Mucosa of gallbladder (tissue), 1 donor: ENCODE results near the gene LARGE1. TPM values are rescaled to one million over a fixed set of nuclear protein-coding genes. Genes with fewer than 3 reads are reported as not detected.

Experiments used
- DNase-seq: peaks from one replicate; pipeline ENCODE4 v3.0.0-alpha.2; 2020; ENCODE audit warnings: low spot score
- total RNA-seq: library from RNA; stranded (reverse); gene quantifications from one replicate; pipeline ENCODE4 v1.2.1, GENCODE V29; 2021
- donor health status: DM: no; HTN: no; CAD: no.

LARGE1 gene
- total RNA-seq, 1 donor from 2014 or later, result 65.6 TPM

DNA sequence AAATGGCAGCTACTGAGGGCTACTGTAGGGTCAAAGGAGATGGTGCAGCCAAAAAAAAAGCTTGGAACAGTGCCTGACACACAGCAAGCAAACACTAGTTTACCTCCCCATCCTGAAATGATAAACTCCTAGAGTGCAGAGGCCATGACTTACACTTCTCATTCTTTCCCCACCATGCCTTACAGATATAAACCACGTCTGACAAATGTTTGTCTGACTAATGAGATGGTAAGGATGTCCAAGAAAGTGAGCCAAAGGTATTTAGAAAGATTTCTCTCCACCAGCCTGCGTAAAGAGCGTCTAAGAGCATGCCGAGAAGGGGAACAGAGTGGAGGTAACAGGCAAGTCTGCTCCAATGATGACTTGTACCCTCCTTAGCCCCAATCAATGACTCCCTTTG lies 99.0 kb downstream of the LARGE1 start:
- DNase-seq, result no peak

- DNase-seq, result no peak
These were observed 100.5 kb downstream of the LARGE1 start for GRCh38 chr22:33819743-33820142.

GRCh38 chr22:33817512-33818127 lies 102.7 kb downstream of the LARGE1 start:
- DNase-seq, result no peak

GRCh38 chr22:33812360-33812977 lies 107.8 kb downstream of the LARGE1 start:
- DNase-seq, result no peak

- peak; percentile 71 for DNase-seq
These were observed 108.6 kb downstream of the LARGE1 start for GRCh38 chr22:33811686-33812085.

GRCh38 chr22:33811208-33811607 lies 109.1 kb downstream of the LARGE1 start:
- DNase-seq, result no peak

GRCh38 chr22:33807470-33807869 lies 112.8 kb downstream of the LARGE1 start:
- DNase-seq, result no peak

DNA sequence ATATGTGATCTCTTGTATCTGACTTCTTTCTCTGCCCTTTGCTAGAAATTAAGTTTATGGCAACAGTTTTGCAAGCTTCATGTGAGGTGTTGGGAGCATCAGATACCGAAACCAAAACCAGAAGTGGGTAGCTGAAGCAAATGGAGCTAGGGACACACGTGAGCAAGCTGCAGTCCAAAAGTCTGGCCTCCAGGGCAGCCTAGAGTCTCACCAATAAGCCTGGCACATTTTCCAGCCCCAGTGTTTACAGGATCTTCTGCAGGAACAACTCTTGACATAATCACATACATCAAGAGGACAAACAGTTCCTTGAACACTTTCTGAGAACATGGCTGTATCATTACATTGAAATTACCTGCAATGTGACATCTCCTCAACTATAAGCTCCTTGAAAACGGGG lies 114.1 kb downstream of the LARGE1 start:
- no peak for DNase-seq

DNA sequence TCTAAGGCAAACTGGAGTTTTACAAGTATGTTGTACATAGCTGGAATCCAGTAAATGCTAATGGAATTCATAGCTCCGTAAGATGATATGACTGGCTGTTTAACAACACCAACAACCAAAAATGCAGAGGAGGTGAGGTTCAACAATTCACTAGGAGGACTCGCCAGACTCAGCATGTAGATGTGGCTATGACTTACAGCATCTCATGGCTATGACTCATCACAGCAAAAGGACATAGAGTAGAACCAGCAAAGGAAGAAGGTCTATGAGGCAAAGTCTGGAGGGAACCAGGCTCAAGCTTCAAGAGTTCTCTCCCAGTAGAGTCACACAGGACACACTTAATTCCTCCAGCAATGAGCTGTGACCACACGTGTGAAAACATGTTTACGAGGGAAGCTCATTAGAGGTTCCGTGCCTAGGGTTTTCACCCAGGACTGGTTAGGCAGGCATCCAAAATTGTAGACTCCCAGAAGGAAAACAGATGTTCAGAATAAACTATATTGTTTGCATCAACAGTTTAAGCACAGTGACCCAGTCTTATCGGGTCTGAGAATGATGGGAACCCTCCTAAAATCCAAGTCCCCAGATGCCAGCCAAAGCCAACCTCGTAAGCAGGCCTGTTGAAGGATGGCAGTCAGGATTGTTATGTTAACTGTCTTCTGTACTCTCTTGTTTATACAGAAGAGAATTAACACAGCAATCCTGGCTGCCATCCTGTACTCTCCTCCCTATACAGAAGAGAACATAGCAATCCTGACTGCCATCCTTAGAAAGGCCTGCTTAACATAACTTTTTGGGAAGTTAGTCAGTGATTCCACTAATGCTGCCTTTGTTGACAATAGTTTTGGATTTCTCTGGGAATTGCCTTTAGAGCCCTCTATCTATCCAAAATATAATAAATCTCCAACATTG lies 116.6 kb downstream of the LARGE1 start:
- peak; percentile 18 for DNase-seq

GRCh38 chr22:33798401-33798800 lies 121.9 kb downstream of the LARGE1 start:
- no peak for DNase-seq

- DNase-seq, result no peak
These were observed 123.8 kb downstream of the LARGE1 start for GRCh38 chr22:33796494-33796893.

GRCh38 chr22:33793475-33793874 lies 126.8 kb downstream of the LARGE1 start:
- DNase-seq, result no peak

DNA sequence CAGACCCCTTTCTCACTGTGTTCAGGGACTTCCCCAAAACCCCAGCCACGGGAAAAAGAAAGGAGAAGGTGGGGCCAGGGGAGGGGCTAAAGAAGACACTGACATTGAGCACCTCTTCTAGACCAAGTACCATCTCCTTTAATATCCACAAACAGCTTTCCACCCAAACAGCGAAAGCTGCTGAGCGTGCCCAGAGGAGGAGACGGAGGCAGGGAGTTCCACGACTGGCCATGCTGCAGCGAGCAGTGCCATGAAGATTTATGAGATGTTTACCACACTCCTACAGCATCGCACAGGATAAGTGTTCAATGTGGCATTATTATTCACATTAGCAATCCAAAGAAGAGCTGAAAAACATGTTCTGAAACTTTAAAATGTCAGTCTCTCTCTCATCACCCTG lies 127.4 kb downstream of the LARGE1 start:
- DNase-seq, result no peak

DNA sequence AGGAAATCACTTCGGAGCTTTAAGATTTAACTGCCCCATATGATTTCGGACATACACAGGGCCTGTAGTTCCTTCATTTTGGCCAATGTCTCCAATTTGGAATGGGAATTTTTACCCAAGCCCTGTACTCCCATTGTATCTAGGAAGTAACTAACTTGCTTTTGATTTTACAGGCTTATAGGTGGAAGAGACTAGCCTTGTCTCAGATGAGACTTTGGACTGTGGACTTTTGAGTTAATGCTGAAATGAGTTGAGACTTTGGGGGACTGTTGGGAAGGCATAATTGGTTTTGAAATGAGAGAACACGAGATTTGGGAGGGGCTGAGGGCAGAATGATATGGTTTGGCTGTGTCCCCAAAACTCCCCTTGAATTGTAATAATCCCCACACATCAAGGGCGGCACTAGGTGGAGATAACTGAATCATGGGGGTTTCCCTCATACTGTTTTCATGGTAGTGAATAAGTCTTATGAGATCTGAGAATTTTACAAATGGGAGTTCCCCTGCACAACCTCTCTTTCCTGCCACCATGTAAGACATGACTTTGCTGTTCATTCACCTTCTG lies 130.5 kb downstream of the LARGE1 start:
- no peak for DNase-seq

GRCh38 chr22:33788927-33789326 lies 131.3 kb downstream of the LARGE1 start:
- DNase-seq, result no peak

DNA sequence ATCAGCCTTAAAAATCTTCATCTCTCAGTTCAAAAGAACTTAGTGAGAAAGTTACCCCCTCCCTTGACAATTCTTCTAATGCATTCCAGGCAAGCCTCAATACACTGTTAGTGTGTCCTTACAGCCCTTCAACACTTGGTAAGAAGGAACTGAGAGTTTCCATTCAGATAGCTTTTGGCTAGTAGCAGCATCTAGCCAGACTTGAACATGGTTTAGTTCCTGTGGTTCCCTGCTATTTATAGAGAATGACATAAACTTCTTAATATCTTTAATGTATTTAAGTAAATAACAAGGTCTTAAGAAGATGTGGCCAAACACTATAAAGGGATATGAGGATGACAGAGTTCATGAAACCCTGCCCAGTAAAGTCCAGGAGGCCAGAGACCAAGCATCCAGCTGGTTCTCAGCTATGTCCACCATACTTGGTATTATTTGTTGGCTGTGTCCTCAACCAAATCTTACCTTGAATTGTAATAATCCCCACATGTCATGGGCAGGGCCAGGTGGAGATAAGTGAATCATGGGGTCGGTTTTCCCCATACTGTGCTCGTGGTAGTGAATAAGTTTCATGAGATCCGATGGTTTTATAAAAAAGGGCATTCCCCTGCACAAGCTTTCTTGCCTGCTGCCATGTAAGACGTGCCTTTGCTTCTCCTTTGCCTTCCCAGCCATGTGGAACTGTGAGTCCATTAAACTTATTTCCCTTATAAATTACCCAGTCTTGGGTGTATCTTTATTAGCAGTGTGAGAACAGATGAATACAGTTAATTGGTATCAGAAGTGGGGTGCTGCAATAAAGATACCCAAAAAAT lies 132.4 kb downstream of the LARGE1 start:
- no peak for DNase-seq

GRCh38 chr22:33786149-33786548 lies 134.1 kb downstream of the LARGE1 start:
- DNase-seq, result no peak

GRCh38 chr22:33785283-33785968 lies 134.8 kb downstream of the LARGE1 start:
- no peak for DNase-seq

GRCh38 chr22:33781411-33781810 lies 138.9 kb downstream of the LARGE1 start:
- peak; percentile 16 for DNase-seq

DNA sequence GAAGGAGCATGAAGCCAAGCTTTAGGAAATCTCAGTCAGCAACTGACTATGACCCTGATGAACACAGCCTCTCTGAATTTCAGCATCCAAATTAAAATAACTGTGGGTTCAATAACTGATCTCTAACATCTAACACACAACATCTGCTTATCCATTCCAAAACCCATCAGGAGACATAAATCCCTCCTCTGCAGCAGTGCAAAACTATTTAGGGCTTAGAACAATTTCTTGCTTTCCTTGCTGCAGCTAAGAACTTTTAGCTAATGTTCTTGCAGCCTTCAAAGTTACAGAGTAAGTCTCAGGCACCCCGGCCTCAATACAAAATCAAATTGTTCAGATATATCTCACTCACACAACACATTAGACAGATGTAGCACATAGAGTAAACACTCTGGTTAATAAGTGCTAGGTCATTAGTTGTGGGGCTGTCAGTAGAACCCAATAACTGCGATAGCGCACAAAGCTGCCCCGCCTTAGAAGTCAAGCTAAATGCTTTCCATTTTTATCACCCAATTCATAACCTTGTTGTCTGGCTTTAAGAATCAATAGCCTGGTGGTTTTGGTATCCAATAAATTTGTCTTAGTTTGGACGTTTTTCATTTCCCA lies 139.6 kb downstream of the LARGE1 start:
- peak; percentile 40 for DNase-seq

DNA sequence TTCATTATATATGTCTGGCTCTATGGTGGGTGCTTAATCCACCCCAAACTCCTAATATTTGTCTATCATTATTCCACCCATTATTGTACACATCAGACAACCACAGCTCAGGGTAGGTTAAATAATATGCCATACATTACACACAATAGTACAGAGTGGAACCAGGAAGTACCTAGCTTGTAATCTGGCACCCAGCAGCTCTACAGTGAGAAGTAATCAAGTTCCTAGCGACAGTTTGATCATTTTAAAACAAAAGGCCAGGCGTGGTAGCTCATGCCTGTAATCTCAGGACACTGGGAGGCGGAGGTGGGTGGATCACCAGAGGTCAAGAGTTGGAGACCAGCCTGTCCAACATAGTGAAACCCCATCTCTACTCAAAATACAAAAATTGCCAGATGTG lies 141.0 kb downstream of the LARGE1 start:
- no peak for DNase-seq
